Uterus (tissue), 2 donors: ENCODE data around the gene HERPUD2.

Source experiments
- CTCF ChIP-seq, 4 experiments: fragments of 200-600 bp in 2 of 4; fragments of 450-650 bp in 2 of 4; sonication (generic) in 2 of 4; IDR thresholded peaks; one replicate each; pipeline ENCODE4 v1.5.1; 2016 to 2019; ENCODE audit warnings: antibody characterized with exemption in 4 of 4, mild to moderate bottlenecking in 2 of 4, moderate library complexity in 1 of 4
- POLR2A ChIP-seq, 2 donors: fragments of 450-650 bp; IDR thresholded peaks; one replicate each; pipeline ENCODE4 v1.6.1; 2016; ENCODE audit warnings: antibody characterized with exemption in 2 of 2, mild to moderate bottlenecking in 1 of 2, moderate library complexity in 1 of 2

- TF ChIP-seq POLR2A (IDR thresholded peaks at IDR 0.05), result no peak
- no peak for TF ChIP-seq CTCF (IDR thresholded peaks at IDR 0.05)
Measured at GRCh38 chr7:35604595-35604994, 90.3 kb downstream of the HERPUD2 start.
